Fibroblast of skin of left quadriceps (primary cell): ENCODE data around the gene CRISPLD2.
"Not testable (repeated sequence)": the region's sequence is repeated elsewhere in the genome, so short reads cannot be mapped to it uniquely, and the experiment has no call there.

Experiments
- DNase-seq, 2 experiments: peaks; one replicate each; pipeline ENCODE4 v3.0.0-alpha.2; 2013; ENCODE audit warnings: low read depth in 2 of 2

CRISPLD2 gene

DNA sequence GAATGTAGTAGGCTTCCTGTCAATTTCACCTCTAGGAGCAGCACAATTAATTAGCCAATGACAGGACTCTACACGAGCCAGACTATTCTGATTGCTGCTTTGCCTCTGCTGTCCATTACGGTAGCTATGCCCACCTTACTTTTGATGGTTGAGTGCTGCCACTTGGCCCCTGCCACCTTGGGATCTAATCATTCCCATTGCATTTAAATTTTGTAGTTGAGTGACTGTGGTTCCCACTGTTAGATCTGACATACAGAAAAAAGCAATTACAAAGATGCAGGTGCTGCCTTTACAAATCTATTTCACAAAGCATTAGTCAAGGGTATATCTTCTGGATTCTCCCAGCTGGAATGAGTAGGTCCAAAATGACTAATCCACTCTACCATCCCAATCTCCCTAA is 39.9 kb downstream of the CRISPLD2 start:
- DNase-seq = no peak

DNA sequence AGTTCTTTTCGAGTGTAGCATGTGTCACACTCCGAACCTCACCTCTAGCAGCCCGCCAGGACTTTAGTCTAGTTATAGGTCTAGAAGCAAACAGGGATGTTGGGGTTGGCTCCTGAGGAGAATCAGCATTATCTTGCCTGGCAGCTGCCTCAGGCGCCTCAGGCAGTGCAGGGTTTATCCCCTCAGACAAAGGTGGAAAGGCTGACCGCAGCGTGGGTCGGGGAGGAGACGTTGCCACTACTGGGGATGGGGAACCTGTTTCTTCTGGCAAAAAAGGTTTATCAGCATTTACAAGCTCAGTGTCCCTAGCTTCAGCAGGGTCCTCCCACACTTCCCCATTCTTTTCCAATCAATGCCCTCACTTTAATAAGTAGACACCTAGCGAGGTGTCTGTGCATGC is 40.6 kb downstream of the CRISPLD2 start:
- no peak for DNase-seq

DNA sequence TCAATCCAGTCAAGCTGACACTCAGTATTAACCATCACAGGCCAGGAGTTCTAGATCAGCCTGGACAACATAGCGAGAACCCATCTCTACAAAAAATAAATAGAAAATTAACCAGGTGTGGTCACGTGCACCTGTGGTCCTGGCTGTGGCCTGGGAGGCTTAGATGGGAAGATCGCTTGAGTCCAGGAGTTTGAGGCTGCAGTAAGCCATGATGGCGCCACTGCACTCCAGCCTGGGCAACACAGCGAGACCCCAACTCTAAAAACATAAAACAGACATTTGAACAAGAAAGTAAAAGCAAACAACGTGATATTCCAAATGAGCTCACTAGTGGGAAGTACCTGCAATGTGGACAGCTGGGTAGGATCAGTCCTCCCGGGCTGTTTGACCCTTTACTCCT is 41.9 kb downstream of the CRISPLD2 start:
- DNase-seq = no peak

DNA sequence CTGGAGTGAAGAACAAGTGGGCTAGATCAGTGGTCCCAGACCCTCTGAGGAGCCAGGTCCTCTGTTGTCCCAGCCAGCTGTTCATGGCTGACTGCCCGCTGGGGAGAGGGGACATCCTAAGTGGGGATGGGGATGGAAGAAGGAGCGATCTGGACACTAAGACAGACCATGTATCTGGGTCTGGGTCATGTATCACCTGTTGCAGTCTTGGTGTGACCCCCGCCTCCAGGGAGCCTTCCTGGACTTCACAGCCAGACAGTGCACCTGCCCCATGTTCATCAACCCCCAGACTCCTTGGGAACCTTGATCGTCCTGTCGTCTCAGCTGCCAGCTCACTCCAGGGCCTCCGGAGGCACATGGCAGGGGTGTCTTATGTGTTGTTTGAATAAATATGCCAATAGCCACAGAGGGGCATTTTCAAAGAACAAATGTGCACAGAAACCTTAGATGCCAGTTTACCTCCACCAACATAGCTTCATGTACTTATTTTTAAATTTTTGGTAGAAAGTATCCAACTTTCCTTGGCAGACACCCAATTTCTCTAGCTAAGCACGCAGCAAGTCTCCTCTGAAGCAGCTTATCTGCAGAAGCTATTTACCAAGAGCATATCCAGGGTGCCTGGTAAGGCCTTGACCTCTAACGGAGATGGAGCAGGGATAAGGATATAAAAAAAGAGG is 43.2 kb downstream of the CRISPLD2 start:
- no peak for DNase-seq

DNA sequence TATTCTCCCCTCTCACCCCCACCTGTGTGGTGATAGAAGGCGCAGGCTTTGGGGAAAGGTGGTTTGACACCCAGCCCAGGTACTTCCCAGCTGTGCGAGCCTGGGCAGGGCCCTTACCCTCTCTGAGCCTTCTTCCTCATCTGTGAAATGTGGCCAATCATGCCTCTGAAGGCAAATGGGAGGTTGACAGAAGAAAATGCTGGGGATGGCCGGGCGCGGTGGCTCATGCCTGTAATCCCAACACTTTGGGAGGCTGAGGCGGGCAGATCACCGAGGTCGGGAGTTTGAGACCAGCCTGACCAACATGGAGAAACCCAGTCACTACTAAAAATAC is 43.7 kb downstream of the CRISPLD2 start:
- no peak for DNase-seq

DNA sequence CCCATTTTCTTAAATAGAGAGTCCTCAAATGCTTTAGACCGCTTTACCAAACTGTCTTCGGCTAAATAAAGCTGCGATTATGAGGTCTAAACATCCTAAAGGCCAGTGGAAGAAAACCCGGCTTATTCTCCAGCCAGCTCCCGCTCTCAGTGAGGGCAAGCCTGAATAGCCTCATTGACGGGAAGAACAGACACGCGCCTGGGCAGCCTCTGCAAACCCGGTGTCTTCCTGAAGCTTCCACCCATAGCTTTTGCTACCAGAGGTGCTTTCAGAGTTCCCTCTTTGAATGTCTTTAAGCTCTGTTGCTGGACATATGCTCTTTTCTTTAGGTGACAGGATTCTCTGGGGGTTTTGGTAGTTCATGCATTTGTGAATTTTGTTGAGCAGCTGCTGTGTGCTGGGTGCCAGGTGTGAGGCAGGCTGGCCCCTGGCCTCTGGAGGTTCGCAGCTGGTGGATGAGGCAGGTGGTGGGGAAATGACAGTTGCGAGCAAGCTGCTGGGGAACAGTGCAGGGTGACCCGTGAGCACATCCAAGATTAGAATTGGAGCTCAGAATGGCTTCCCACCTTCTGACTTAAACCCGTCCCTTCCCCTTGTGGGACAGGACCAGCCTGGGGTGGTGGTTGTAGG is 44.7 kb downstream of the CRISPLD2 start:
- DNase-seq = no peak

DNA sequence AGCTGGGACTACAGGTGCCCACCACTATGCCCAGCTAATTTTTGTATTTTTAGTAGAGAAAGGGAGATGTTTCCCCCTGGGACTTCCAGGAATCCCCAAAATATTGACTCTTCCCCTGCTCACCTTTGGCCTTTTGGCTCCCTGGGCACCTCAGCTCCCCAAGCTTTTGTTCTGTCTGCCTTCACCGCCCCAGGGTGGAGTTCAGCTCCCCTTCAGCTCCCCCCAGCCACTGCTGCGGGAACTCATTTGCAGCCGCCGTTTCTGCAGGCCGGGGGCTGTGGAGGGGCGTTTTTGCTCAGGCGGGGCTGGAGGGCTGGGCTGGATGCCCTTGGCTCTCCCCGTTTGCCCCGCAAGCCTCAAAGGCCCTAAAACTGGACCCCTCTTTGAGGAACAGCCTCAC is 47.9 kb downstream of the CRISPLD2 start:
- no peak for DNase-seq

DNA sequence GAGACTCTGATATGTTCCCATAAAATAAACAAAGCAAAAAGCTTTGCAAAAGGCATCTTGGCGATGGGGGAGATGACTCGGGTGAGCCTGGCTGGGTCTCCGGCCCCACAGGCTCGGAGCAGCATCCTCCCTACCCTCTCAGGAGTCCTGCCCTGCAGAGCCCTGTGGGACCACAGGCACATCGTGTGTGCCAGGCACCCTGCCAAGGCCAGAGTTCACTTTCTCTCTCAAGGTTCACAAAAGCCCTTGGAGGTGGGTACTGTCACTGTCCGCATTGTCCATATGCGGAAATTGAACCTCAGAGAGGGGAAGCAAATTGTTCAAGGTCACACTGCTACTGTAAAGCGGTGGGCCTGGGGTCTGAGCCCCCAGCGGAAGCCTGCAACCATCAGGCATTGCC is 48.5 kb downstream of the CRISPLD2 start:
- DNase-seq = no peak

DNA sequence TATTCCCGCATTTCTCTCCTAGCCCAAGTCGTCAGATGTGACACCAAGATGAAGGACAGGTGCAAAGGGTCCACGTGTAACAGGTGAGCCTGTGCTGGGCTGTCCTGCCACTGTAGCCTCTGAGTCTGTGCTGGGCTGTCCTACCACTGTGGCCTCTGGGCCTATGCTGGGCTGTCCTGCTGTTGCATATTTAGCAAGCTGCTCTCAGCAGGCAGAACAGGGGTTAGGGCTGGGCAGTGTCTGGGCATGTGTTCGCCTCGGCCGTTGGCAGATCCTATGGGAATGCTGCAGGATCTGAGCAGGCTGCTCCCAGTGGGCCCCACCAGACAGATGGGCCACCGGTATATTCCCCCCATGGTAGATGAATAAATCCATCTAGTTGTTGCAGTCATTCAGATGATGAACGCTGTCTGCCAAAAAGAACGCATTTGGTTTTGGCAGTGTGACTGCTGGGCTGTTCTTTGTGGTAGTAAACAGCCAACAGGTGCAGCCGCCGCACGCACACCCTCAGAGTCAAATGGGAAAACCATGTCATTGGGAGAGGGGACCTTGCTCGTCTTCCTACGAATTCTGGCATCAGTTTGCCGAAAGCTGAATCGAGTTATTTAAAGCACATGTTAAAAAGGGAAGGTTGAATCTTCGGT is 49.2 kb downstream of the CRISPLD2 start:
- DNase-seq = no peak

DNA sequence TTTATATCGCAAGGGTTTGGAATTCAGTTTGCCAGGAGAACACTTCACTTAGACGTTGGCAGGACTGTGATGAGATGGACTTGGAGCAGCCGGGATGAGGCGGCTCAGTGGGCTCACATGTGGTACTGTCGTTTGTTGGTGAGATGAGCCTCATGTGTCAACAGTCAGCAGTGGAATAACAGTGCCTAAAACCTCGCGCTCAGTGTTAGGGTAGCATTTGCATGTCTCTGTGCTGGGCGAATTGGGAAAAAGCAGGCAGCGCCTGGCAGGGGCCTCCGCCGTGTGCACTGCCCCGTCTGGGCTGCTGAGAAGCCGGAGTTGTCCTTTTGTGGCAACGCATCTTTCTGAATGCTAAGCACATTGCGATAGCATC is 49.7 kb downstream of the CRISPLD2 start:
- no peak for DNase-seq

DNA sequence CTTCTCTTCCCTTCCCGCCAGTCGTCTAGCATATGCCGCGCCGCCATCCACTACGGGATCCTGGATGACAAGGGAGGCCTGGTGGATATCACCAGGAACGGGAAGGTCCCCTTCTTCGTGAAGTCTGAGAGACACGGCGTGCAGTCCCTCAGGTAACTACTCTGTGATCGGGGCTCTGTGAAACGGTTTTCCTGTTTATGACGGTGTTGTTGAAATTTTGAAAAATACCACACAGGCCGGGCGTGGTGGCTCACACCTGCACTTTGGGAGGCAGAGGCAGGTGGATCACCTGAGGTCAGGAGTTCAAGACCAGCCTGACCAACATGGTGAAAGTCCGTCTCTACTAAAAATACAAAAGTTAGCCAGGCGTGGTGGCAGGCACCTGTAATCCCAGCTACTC is 53.2 kb downstream of the CRISPLD2 start:
- DNase-seq = not testable (repeated sequence)

DNA sequence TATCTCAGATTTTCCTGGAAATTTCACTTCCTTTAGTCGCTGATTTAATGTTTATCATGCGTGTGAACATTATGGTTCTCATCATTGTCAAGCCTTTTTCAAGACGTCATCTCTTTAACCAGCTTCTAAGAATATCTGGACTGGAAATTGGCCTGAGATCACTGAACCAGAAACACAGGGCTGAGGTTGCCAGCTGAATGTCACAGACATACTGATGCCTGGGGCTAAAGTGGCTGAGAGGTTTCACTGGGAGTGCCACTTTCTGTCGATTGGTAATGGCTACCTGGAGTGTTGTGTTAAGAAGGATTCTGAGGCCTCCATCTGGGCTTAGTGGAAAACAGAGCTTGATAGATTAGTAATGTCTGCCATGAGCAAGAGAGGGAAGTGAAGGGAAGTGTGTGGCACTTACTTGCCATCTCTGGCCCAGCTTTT is 54.2 kb downstream of the CRISPLD2 start:
- DNase-seq = no peak

DNA sequence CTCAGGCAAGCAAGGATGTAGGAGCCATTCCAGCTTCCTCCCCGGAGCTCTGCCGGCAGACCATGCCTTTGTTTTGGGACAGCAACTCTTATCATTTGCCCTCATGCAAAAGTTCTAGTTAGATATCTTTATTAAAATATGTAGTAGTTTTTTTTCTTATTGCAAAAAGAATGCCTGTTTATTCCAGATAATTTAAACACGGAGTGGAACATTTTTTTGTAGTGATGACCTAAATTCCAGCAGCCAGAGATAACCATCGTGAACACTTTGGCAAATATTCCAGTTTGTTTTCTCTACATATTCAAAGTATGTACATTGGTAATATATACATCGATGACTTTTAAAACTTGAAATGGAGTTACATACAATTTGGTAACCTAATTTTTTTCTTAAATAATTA is 54.8 kb downstream of the CRISPLD2 start:
- DNase-seq = no peak

DNA sequence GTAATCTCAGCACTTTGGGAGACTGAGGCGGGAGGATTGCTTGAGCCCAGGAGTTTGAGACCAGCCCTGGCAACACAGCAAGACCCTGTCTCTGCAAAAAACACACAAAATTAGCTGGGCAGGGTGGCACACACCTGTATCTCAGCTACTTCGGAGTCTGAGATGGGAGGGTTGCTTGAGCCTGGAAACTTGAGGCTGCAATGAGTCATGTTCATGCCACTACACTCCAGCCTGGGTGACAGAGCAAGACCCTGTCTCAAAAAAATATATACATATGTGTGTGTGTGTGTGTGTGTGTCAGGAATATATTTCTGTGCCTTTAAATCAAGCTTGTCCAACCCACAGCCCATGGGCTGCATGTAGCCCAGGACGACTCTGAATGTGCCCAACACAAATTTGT is 55.2 kb downstream of the CRISPLD2 start:
- no peak for DNase-seq

DNA sequence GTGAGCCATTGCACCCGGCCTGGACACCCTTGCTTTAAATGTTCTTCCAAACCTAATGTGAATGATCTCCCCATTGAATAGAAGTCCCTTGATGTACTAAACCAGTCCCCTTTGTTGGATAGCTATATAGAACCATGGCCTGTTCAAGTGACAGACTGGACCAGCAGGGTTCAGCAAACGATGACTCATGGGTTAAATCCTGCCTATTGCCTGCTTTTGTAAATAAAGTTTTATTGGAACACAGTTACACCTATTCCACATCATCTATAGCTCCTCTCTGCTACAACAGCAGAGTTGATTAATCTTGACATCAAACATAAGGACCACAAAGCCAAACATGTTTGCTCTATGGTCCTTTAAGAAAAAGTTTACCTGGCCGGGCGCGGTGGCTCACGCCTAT is 56.1 kb downstream of the CRISPLD2 start:
- no peak for DNase-seq

DNA sequence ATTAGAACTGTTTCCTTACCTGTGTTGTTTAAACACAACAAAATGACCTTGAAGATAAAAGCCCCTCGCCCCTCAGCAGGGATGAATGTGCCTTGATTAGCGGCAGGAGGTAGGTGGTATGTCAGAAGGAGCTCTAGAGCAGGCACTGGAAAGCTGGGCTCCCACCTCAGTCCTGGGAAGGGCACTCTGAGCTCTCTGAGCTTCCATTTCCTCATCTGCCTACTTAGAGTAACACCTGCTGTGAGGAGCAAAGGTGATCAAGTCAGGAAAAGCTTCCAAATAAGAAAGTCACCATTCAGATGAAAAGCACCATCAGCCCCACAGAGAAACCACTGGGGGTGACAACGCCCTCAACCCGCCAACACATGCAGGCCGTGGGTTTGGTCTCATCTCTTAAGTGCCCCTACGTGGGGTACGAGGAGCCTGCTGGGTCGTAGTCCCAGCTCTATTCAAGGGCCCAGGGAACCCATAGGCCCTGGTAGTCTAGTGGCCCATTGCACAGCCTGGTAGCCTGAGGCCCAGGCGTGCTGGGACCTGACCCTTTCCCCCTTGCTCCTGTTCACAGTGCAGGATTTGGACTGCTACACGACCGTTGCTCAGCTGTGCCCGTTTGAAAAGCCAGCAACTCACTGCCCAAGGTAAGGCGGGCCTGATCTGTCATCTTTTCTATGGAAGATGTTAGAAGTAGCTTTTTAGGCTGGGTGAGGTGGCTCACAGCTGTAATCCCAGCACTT is 57.3 kb downstream of the CRISPLD2 start:
- no peak for DNase-seq

DNA sequence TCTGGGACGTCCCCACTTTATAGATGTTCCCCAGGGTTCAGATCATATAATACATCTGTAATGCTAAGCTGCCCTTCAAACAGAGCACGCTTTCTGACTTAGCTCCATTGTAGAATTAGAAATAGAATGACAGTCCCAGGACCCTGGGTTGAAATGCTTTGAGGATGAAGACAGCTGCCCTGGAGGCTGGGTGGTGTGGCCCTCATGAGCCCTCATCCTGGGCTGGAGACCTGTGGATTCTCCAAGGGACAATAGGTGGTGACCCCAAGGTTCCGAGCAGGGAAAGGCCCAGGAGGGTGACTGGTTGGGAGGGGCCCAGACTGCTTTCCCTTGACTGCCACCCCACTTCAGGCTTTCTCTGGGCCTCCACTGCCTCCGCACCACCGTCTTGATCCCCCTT is 59.0 kb downstream of the CRISPLD2 start:
- no peak for DNase-seq

DNA sequence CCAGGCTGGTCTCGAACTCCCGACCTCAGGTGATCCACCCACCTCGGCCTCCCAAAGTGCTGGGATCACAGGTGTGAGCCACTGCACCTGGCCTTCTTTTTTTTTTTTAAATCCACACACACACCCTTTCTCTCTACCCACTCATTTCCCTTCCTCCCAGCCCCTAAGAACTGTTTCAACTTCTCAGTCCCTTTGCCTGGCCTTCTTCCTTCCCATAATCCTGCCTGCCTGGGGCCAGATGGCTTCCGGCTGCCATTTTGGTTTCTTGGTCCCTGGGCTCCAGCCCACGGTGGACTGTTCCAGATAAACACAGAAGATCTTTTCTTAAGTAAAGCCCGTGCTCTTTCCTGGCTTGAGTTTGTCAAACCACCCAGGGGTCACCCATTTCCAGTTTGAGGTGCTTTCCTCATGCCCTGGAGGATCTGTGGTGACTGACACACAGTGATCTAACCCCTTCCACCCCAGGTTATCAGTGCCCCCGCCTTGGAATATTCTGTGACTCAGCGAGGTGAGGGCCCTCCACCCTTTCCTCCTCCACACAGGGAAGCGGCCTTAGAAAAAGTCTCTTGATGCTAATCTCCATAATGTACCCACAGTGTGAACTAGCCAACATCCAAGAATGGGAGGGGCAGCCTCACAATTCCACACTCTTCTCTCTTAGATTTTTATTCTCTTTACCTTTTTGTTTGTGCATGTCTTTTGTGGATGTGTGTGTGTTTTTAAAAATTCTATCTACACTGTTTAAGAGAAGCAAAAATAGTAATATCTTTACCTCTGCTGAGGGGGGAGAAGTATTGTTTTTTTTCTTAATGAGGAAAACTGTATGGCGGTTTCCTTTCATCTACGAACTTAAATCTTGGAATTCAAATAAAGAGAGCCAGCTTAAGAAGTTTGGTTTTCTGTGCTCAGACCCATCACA is 60.0 kb downstream of the CRISPLD2 start:
- no peak for DNase-seq

DNA sequence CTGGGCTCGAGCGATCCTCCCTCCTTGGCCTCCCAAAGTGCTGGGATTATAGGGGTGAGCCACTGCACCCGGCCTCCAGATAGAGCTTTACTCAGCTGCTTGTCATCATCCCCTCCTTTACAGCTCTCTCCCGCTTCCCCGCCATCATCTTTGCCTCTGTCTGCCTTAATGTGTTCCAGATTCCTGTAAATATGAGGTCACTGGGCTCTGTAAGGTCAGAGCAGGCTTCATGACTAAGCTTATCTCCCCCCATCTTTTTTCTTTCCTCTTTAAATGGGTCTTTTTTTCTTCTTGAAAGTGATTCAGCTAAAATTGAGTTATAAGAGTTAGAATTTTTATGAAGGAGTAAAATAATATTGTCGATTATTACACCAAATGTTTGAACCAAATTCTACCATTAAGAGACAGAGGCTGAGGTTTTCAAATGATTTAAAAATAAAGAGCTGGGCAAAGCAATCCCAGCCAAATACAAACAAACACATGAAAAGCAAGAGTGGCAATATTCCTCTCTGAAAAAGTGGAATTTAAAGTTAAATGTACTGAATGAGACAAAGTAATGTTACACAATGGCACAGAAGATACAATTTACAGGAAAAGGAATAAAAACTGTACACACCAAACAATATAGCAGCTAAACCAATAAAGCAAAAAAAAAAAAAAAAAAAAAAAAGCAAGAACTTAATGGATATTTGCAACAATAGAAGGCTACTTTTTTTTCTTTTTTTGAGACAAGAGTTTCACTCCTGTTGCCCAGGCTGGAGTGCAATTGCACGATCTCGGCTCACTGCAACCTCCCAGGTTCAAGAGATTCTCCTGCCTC is 62.1 kb downstream of the CRISPLD2 start:
- peak; percentile 86 to 87 for DNase-seq

DNA sequence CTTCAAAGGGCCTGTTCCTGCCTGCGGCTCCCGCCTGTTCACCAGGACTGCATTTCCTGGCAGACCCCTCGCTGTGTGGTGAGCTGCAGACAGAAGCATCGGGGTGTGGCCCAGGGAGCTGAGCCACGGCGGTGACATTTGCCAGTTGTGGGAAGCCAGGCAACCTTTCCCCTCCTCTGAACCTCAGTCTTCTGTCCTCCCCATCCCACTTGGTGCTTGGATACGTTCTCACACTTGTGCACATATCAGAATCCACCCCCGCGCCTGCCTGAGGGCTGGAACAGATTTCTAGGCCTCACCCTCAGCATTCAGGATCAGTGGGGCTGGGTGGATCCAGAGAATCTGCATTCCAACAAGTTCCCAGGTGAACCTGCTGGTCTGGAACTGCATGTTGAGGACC is 63.5 kb downstream of the CRISPLD2 start:
- no peak for DNase-seq

DNA sequence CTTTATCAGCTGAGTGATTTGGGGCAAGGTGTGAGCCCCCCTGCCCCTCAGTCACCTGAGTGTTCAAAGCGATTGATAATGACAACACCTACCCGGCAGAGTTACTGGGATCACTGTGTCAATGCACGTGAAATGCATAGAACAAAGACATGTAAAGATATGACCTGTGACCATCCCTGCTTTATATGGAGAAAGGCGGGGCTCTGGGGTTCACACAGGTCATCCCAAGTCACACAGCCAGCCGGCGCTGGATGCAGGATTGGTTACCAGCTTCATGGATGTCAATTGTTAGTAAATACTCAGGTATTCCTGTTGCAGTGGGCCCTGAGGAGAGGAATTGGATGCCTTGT is 64.4 kb downstream of the CRISPLD2 start:
- DNase-seq = no peak
